Right atrium auricular region (tissue), 2 donors: Measurements from ENCODE around the gene HBD. TPM values are rescaled to one million over a fixed set of nuclear protein-coding genes. Genes with fewer than 3 reads are reported as not detected.

Experiments used
- DNase-seq: peaks from one replicate; pipeline ENCODE4 v3.0.0-alpha.2; 2019; ENCODE audit warnings: low spot score
- H3K27ac ChIP-seq, 2 donors: fragments of 200-600 bp; sonication (generic); 1 replicate in 1 of 2; 2 replicates in 1 of 2; pipeline ENCODE4 v1.5.1; 2016 to 2019
- H3K27me3 ChIP-seq, 2 donors: fragments of 200-600 bp; sonication (generic); one replicate each; pipeline versions ENCODE4 v1.5.1 to v1.6.0; 2017 to 2019
- H3K36me3 ChIP-seq: fragments of 200-600 bp; sonication (generic); one replicate; pipeline ENCODE4 v1.5.1; 2016
- H3K4me1 ChIP-seq, 2 donors: fragments of 200-600 bp; sonication (generic); one replicate each; pipeline versions ENCODE4 v1.5.1 to v1.6.0; 2017 to 2019
- H3K4me3 ChIP-seq, 2 donors: fragments of 200-600 bp; sonication (generic); 1 replicate in 1 of 2; 2 replicates in 1 of 2; pipeline ENCODE4 v1.5.1; 2017 to 2019; ENCODE audit warnings: mild to moderate bottlenecking in 1 of 2, moderate library complexity in 1 of 2
- H3K9me3 ChIP-seq, 2 donors: fragments of 200-600 bp; sonication (generic); one replicate each; pipeline ENCODE4 v1.5.1; 2019
- total RNA-seq, 2 donors: library from RNA; depleted of rRNA; stranded (reverse); fragments of >200 nt; gene quantifications; one replicate each; pipeline ENCODE4 v1.1.0, GENCODE V29; 2016
- TF ChIP-seq, protein P1 (sequence below), 2 donors: fragments of 200-600 bp; sonication (generic); IDR thresholded peaks; one replicate each; pipeline ENCODE4 v1.5.1; 2019; ENCODE audit warnings: antibody characterized with exemption in 2 of 2

The HBD gene
- total RNA-seq, 2 donors from 2014 or later = 2.1 to 2.4 TPM

DNA sequence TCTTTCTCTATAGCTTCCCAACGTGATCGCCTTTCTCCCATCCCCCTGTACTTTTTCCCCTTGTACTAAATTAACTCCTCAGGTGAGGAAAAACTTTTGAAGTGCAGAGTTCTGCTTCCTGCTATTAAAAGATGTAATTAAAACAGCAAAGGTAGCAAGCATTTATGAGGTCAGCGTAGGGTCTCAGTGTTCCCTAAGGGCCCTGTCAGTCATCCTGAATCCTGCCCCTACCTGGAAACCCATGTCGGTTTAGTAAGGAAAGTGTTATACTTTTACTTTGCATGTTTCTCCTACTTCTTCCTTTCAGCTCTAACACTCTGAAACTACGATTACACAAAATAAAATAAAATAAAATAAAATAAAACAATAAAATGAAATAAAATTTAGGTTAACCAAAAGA is 6.2 kb downstream of the HBD start:
- DNase-seq = no peak
- H3K27me3 ChIP-seq = no peaks in the 10 kb centered on the region
- TF ChIP-seq, protein P1, sequence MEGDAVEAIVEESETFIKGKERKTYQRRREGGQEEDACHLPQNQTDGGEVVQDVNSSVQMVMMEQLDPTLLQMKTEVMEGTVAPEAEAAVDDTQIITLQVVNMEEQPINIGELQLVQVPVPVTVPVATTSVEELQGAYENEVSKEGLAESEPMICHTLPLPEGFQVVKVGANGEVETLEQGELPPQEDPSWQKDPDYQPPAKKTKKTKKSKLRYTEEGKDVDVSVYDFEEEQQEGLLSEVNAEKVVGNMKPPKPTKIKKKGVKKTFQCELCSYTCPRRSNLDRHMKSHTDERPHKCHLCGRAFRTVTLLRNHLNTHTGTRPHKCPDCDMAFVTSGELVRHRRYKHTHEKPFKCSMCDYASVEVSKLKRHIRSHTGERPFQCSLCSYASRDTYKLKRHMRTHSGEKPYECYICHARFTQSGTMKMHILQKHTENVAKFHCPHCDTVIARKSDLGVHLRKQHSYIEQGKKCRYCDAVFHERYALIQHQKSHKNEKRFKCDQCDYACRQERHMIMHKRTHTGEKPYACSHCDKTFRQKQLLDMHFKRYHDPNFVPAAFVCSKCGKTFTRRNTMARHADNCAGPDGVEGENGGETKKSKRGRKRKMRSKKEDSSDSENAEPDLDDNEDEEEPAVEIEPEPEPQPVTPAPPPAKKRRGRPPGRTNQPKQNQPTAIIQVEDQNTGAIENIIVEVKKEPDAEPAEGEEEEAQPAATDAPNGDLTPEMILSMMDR (IDR thresholded peaks at IDR 0.05) = no peak
- no peaks in the 10 kb centered on the region for H3K36me3 ChIP-seq
- H3K4me1 ChIP-seq = no peaks in the 10 kb centered on the region
- no peak overlapping the region for H3K4me3 ChIP-seq
- no peak overlapping the region for H3K27ac ChIP-seq
- no peaks in the 10 kb centered on the region for H3K9me3 ChIP-seq

DNA sequence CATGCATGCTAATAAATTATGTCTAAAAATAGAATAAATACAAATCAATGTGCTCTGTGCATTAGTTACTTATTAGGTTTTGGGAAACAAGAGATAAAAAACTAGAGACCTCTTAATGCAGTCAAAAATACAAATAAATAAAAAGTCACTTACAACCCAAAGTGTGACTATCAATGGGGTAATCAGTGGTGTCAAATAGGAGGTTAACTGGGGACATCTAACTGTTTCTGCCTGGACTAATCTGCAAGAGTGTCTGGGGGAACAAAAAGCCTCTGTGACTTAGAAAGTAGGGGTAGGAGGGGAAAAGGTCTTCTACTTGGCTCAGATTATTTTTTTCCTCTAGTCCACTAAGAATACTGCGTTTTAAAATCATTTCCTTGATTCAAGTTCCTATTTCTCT is 6.6 kb downstream of the HBD start:
- no peaks in the 10 kb centered on the region for H3K36me3 ChIP-seq
- no peaks in the 10 kb centered on the region for H3K4me1 ChIP-seq
- no peak overlapping the region for H3K4me3 ChIP-seq
- H3K27ac ChIP-seq = no peak overlapping the region
- no peaks in the 10 kb centered on the region for H3K27me3 ChIP-seq
- TF ChIP-seq, protein P1 (IDR thresholded peaks at IDR 0.05) = no peak
- H3K9me3 ChIP-seq = no peaks in the 10 kb centered on the region
- DNase-seq = no peak

DNA sequence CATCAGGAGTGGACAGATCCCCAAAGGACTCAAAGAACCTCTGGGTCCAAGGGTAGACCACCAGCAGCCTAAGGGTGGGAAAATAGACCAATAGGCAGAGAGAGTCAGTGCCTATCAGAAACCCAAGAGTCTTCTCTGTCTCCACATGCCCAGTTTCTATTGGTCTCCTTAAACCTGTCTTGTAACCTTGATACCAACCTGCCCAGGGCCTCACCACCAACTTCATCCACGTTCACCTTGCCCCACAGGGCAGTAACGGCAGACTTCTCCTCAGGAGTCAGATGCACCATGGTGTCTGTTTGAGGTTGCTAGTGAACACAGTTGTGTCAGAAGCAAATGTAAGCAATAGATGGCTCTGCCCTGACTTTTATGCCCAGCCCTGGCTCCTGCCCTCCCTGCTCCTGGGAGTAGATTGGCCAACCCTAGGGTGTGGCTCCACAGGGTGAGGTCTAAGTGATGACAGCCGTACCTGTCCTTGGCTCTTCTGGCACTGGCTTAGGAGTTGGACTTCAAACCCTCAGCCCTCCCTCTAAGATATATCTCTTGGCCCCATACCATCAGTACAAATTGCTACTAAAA is 7.5 kb downstream of the HBD start, which contains the start of gene HBB:
TSS of gene HBB (minus strand) at position 340 of the 579 bp plus-strand sequence. CDS start at position 290, 50 bp downstream.
- Histone ChIP-seq H3K4me3 (no peak within 1 kb of the TSS), H3K9me3 (no peaks in the 10 kb centered on the region), H3K27ac (no peak within 1 kb of the TSS), H3K4me1 (no peaks in the 10 kb centered on the region), H3K36me3 (no peaks in the 10 kb centered on the region), H3K27me3 (no peaks in the 10 kb centered on the region)
- no peak for DNase-seq
- TF ChIP-seq, protein P1 (IDR thresholded peaks at IDR 0.05) = no peak

DNA sequence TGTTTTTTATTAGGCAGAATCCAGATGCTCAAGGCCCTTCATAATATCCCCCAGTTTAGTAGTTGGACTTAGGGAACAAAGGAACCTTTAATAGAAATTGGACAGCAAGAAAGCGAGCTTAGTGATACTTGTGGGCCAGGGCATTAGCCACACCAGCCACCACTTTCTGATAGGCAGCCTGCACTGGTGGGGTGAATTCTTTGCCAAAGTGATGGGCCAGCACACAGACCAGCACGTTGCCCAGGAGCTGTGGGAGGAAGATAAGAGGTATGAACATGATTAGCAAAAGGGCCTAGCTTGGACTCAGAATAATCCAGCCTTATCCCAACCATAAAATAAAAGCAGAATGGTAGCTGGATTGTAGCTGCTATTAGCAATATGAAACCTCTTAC is 8.8 kb downstream of the HBD start:
- H3K9me3 ChIP-seq = no peaks in the 10 kb centered on the region
- no peak overlapping the region for H3K4me3 ChIP-seq
- TF ChIP-seq, protein P1 (IDR thresholded peaks at IDR 0.05) = no peak
- no peak overlapping the region for H3K27ac ChIP-seq
- no peaks in the 10 kb centered on the region for H3K36me3 ChIP-seq
- no peak for DNase-seq
- no peaks in the 10 kb centered on the region for H3K27me3 ChIP-seq
- H3K4me1 ChIP-seq = no peaks in the 10 kb centered on the region

DNA sequence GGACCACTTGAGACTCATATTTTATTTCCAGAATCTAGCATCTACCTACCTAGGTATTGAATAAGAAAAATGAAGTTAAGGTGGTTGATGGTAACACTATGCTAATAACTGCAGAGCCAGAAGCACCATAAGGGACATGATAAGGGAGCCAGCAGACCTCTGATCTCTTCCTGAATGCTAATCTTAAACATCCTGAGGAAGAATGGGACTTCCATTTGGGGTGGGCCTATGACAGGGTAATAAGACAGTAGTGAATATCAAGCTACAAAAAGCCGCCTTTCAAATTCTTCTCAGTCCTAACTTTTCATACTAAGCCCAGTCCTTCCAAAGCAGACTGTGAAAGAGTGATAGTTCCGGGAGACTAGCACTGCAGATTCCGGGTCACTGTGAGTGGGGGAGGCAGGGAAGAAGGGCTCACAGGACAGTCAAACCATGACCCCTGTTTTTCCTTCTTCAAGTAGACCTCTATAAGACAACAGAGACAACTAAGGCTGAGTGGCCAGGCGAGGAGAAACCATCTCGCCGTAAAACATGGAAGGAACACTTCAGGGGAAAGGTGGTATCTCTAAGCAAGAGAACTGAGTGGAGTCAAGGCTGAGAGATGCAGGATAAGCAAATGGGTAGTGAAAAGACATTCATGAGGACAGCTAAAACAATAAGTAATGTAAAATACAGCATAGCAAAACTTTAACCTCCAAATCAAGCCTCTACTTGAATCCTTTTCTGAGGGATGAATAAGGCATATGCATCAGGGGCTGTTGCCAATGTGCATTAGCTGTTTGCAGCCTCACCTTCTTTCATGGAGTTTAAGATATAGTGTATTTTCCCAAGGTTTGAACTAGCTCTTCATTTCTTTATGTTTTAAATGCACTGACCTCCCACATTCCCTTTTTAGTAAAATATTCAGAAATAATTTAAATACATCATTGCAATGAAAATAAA is 9.5 kb downstream of the HBD start:
- Histone ChIP-seq H3K4me3 (no peak overlapping the region), H3K4me1 (no peaks in the 10 kb centered on the region), H3K27me3 (no peaks in the 10 kb centered on the region), H3K36me3 (no peaks in the 10 kb centered on the region), H3K9me3 (no peaks in the 10 kb centered on the region), H3K27ac (no peak overlapping the region)
- TF ChIP-seq, protein P1 (IDR thresholded peaks at IDR 0.05) = no peak
- DNase-seq = no peak
